Measurements from ENCODE around the gene CLIP3.
"Not testable (repeated sequence)": the region's sequence is repeated elsewhere in the genome, so short reads cannot be mapped to it uniquely, and the experiment has no call there.

Gene CLIP3

DNA sequence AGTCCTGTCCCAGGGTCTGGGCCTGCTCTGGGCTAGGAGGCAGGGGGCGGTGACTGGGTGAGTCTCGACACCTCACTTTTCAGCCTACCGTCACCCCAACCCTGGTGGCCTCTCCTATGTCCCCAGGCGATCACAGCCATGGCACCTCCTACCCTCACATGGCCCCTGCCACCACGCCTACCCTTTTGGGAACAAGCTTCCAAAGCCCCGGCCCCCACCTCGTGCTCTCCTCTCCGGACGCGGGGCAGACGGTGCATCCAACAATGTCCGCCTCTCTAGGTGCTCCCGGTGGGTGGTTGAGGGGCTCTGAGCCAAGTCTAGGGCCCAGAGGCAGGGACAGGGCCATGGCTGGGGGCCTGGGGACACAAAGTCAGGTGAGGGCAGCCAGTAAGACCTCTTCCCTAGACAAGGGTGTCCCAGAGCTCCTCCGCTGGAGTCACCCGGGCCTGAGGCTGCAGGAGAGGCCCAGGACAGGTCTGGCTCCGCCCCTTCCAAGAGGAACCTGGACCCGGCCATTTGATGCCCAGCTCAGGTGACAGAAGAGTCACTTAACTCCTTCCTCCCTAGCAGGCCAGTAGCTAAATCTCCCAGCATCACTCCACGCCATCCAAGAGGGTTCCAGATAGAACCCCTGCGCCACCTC lies 24.2 kb downstream of the CLIP3 start, which contains the start of gene SYNE4:
Gene SYNE4 (minus strand): TSS at position 478 of the 643 bp plus-strand sequence. CDS start 132 bp downstream, at position 346.
- DNase-seq: no peak

DNA sequence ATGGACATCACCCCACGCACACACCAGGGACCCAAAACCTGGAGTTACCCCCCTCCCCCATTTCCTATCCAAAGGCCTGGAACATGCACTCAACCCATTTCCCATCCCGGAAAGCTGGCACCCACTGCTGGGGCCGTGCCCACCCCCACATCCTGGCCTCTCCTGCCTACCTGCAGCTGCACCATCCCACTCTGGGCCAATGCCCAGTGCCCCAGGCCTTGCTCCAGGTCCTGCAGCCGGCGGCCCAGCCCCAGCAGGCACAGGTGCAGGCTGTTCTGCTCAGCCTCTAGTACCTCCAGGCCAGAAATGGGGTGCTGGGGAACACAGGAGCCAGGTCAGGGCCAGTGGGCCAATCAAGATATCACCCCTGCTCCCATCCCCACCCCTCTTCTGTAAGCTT lies 25.7 kb downstream of the CLIP3 start:
- no peak for DNase-seq

DNA sequence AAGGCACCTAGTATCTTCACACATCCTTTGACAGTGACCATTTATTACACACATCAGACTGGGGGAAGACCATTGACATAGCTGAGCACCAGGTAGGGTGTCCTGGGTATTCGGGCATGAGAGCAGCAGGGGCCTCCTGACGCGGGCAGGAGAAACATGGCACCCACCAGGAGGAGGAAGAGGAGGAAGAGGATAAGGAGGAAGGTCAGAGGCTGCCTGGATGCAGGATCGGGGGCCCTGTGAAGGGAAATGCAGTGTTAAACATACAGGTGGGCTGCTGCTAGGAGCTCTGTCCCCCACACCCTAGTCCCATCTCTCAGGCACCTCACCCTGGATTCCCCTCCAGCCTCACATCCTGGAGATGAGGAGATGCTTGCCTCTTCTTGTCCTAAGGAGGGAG lies 29.4 kb downstream of the CLIP3 start:
- DNase-seq: no peak

DNA sequence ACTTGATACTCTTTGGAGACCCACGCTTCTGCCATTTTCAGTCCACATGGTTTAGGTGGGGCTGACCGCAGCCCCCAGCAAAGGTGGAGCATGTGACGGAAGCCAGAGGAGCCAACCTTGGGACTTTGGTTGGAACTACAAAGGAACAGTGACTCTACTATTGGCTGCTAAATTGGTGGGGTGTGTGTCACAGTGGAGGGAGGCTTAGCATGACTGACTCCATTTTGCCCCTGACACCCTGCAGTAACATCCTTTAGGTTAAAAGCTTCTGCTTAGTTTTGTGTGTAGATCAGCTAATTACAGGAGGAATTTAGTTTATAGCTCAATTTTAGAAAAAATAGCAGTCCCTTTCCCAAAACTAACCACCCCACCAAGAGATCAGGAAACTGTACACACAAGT lies 31.1 kb downstream of the CLIP3 start:
- no peak for DNase-seq

DNA sequence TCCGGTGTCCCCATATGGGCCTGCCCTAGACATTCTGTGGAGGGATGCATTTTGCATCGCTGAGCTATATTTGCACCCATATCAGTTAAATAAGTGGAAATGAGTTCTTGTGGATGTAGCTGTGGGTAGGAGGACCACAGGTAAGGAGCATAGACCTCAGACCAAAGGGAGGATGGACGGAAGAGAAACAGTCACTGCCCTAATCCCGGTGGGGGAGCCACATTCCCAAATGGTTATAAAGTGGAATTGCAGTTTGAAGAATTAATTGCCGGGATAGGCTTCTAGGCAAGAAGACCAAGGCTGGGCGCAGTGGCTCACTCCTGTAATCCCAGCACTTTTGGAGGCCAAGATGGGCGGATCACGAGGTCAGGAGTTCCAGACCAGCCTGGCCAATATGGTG lies 35.9 kb downstream of the CLIP3 start:
- no peak for DNase-seq

DNA sequence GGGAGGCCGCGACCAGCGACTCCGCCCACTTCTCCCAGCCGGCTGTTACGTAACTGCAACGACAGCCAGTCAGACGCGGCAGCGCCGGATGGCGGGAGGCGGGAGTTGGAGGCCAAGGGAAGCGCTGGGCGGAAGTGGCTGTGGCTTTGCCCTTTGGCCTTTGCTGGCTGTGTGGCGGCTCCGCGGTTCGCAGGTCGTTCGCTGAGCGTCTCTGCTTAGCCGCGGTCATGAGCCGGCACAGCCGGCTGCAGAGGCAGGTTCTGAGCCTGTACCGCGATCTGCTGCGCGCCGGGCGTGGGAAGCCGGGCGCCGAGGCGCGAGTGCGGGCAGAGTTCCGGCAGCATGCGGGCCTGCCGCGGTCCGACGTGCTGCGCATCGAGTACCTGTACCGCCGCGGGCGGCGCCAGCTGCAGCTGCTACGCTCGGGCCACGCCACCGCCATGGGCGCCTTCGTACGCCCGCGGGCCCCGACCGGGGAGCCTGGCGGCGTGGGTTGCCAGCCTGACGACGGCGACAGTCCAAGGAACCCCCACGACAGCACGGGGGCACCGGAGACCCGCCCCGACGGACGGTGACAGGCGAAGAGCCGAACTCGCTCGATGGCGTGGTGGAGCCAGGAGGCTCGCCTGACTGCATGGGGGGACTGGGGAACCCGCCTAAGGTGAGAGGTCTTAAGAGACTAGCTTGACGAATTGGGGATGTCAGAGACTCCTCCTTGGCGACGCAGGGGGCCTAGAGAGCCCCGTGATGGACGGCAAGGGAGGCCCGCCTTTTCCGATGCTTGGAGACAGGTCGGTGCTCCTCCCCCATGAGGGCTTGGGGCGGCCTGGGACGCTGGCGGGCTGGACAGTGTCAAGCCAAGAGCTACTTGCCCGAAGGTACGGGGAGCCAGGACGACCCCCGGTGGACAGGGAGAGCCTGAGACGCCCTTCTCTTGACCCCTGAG lies 37.4 kb downstream of the CLIP3 start, which contains the start of gene SDHAF1:
Gene SDHAF1 (plus strand): TSS at position 141 of the 946 bp plus-strand sequence. CDS start 87 bp downstream, at position 228.
- peak; percentile 89 to 96 for DNase-seq

DNA sequence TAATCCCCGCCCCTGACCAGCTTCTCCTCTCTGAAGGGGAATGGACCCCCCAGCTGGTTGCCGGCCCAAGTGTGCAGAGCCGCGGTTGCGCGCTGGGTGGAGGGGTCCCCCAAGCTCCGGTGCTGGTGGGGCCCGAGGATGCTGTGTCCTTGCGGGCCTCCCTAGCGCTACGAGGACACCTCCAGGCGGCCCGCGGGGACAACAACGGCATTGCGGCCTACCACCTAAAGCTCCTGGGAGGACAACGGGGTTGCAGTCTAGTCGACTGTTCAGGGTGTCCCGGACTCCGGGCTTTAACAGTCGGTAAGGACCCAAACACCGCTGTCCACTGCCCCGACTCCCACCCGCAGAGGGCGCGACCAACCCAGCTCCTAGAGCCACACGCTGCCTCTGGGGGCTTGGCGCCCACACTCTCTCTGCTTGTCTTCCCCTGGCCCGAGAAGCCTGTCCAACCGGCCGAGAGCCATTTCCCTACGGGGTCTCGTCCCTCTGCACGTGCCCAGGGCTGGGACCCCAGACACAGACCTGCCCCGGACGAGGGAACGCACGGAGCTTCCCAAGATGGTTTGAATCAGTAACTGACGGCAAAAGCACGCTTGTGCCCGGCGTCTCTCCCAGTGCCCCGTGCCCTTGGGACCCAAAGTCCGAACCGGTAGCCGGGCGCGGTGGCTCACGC lies 38.6 kb downstream of the CLIP3 start:
- DNase-seq: no peak

DNA sequence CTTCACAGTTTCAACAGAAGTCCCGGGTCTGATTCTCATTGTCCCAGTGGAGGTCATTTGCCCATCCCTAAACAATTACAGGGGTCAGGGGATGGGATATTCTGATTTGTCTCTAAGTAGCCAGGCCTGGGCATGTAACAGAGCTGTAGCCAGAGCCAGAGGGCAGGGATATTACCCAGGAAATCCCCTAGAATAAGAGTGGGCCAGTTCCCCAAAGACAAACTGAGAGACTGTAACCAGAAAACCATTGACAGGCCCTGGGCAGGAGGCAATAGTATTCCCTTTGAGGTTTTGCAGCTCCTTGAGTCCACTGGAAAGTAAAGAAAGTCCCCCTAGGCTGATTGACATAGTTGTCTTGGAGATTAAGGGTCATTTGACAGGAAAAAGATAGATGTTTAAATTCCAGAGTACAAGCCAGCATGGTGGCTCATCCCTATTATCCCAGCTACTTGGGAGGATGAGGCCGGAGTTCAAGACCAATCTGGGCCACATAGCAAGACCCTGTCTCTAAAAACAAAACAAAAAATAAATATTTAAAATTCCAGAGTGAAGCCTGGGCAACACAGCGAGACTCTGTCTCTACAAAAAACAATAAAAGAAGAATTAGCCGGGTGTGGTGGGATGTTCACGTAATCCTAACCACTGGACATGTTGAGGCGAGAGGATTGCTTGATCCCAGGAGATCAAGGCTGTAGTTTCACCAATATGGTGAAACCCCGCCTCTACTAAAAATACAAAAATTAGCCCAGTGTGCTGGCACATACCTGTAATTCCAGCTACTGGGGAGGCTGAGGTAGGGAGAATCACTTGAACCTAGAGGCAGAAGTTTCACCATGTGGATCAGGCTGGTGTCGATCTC lies 39.5 kb downstream of the CLIP3 start:
- no peak for DNase-seq

DNA sequence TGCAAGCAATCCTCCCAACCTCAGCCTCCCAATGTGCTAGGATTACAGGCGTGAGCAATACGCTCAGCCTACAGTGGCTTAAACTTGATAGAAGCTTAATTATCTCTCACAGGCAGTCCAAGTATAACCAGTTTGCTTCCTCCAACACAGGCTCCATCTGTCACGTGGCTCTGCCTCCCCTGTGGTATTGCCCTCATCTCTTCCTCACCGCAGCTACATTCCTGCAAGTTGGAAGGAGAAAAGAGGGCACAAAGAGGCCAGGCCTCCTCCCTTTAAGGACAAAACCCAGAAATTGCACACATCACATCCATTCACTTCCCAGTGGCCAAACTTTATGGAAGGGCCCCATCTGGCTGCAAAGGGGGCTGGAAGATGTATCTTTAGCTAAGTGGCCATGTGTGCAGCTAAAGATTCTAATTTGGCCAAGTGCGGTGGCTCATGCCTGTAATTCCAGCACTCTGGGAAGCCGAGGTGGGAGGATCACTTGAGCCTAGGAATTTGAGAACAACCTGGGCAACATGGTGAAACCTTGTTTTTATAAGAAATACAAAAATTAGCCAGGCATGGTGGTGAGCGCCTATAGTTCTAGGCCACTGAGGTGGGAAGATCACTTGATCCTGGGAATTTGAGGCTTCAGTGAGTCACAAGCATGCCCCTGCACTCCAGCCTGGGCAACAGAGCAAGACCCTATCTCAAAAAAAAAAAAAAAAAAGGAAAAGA lies 40.8 kb downstream of the CLIP3 start:
- DNase-seq: no peak

DNA sequence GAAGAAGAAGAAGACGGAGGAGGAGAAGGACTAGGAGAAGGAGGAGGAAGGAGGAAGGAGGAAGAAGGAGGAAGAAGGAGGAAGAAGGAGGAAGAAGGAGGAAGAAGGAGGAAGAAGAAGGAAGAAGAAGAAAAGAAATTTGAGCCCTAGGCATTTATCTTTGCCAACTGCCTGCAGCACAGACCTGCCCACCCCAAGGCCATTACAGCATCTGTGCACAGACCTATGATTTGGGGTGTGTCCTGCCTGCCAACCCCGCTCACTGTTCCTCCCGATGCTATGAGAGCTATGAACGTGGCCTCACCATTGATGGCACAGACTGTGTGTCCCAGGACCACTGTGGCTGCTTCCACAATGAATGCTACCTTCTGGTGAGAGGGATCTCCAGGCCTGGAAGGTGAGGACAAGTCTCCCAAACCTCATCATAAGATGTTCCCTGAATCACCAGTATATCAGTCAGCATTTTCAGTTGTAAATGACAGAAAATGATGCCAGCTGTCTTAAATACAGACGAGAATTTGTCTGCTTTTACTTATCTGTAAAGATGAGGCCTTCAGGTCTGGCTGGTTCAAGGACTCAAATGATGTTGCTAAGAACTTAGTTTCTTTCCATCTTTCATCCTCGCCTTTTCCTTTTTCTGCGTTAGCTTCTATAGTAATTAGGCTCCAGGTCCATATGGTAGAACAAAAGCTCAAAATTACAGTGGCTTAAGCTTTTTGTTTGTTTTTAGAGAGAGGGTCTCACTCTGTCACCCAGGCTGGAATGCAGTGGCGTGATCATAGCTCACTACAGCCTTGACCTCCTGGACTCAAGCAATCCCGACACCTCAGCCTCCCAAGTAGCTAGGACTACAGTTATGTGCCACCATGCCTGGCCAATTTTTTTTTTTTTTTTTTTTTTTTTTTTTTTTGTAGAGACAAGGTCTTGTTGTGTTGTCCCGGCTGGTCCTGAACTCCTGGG lies 41.6 kb downstream of the CLIP3 start:
- DNase-seq: no peak

DNA sequence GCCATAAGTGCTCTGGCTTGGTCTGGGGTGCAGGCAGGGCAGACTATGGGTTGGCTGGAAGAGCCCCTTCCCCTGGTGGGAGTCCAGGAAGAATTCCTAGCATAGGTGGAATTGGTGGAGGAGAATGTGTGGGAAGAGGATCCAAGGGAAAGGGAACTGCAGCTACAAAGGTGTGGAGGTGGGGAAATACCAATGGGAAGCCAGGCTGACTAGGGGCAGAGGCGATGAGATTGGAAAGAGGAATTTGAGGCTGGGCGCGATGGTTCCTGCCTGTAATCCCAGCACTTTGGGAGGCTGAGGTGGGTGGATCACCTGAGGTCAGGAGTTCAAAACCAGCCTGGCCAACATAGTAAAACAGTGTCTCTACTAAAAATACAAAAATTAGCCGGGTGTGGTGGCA lies 42.5 kb downstream of the CLIP3 start:
- no peak for DNase-seq

DNA sequence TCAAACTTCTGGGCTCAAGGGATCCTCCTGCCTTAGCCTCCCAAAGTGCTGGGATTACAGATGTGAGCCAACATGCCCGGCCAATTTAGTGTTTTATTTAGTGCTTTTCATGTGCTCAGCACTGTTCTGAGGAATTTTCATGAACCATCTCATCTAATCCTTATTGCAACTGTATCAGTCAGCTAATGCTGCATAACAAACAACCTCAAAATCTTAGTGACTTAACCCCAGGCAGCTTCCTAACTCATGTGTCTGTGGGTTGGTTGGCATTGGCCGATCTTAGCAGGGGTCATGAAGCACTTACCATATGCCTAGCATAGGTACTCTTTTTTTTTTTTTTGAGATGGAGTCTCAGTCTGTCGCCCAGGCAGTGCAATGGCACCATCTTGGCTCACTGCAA lies 43.8 kb downstream of the CLIP3 start:
- no peak for DNase-seq

DNA sequence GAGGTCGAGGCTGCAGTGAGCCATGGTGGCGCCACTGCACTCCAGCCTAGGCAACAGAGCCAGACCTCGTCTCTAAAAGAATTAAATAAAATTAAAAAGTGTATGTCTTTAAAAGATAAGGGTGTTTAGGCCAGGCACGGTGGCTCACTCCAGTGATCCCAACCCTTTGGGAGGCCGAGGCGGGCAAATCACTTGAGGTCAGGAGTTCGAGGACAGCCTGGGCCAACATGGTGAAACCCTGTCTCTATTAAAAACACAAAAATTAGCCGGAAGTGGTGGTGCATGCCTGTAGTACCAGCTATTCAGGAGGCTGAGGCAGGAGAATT lies 45.1 kb downstream of the CLIP3 start:
- DNase-seq: no peak

DNA sequence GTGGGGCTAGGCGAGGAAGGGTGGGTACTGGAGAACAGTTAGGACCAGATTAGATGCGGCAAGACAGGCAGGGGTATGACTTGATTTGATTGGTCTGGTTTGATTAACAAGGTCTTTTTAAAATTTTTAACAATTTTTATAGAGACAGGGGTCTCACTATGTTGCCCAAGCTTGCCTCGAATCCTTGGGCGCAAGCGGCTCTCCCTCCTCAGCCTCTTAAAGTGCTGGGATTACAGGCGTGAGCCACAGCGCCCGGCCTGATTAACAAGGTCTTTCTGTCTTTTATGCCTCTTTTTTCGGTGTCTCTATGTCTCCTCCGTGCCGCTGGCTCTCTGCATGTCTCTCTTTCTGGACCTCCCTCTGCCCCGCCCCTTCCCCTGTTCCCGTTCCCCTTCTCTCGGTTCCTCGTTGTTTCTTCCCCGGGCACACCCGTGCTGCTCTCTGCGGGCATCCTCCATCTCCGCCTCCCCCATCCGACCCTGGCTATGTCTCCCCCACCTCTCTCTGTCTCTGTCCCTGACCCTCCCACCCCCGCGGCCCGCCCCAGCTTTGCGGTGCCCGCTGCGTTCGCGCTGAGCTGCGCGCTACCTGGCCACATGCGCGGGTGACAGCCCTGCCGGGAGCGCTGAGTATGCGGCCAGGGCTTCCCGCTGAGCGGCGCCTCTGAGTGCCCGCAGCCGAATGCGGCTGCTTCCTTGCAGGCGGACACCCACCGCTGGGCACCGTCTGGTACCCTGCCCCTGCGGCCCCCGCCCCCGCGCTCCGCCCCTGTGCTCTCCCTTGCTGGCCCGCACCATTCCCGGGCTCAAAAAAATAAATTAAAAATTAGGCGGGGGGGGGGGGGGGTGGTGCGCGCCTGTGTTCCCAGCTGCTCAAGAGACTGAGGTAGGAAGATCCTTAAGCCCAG lies 45.8 kb downstream of the CLIP3 start:
- DNase-seq: peak; percentile 54 to 69

DNA sequence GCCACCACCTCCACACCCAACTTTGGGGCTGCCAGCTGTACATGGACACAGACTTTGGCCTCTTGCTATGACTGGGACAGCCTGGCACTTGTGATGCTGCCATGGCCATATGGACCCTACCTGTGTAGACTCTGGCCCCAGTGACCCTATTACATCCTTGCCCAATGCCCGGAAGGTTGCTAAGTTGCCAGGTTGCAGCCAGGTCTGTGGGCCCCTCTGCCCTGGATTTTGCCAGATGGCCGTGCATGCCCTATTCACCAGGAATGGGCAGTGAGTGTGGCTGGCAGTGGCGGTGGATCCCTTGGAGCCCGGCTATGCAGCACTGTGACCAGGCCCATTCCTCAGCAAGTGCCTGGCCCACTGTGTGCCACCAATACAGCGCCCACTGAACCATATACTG lies 46.6 kb downstream of the CLIP3 start:
- no peak for DNase-seq

DNA sequence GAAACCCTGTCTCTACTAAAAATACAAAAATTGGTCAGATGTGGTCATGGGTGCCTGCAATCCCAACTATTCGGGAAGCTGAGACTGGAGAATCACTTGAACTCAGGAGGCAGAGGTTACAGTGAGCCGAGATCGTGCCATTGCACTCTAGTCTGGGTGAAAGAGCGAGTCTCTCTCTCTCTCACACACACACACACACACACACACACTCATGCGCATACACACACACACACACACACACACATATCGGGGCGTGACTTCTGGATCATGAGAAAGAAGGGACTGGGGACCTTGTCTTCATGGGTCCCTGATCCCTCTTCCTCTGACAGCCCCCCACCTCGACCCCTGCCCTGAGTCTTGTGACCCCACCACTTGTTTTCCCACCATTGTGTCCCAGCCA lies 49.5 kb downstream of the CLIP3 start:
- DNase-seq: no peak

DNA sequence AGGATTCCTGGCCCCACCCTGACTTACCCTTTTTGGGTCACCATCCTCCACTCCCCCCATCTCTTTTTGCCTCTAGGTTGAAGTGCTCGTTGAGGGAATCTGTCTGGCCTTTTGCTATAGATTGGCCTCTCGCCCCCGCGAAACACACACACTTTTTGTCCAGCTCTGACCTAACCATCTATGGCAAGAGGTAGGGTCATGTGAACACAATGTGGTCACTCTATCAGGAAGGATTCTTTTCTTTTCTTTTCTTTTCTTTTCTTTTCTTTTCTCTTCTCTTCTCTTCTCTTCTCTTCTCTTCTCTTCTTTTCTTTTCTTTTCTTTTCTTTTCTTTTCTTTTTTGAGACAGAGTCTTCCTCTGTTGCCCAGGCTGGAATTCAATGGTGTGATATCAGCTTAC lies 51.7 kb downstream of the CLIP3 start:
- not testable (repeated sequence) for DNase-seq

DNA sequence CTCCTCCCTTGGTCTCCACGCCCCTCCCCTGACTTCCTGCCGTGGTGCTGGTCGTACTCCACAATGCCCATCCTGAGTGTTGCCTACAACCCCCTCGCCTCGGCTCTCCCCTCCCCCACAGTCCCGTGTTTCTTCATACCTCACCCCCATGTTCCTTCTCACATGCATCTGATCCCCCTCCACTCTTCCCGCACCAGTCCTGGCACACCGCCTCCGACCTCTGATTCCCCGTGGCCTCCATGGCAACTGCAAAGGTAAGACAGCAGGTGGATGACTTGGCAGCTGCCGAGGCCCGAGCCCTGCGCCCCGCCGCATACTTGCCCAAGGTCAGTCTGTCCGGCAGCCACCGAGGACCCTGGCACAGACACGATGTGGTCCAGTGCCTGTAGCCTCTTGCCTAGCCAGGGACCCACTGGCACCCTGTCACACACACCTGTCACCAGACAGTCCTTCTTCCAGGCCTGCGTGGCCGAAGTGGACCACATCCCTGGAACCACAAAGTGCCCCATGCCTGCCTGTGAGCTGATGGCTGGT lies 53.8 kb downstream of the CLIP3 start:
- no peak for DNase-seq

DNA sequence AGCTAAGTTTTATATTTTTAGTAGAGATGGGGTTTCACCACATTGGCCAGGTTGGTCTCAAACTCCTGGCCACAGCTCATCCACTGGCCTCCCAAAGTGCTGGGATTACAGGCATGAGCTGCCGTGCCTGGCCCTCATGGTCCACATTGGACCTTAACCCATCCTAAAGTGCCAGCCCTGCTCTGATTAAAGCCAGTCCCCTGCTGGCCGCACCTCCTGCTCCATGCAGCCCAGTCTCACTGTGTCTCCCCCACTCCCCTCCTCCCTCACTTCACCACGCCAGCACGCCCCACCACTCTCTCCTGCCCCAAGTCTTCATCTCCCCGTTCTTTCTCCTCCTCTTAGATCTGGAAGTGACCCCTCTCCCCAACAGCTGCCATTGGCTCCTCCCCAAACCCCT lies 54.4 kb downstream of the CLIP3 start:
- DNase-seq: no peak
